Suppressor macrophage treated with lipopolysaccharide for 4 hours (primary cell): ENCODE measurements around the gene ANO6.
"Not testable (repeated sequence)": the region's sequence is repeated elsewhere in the genome, so short reads cannot be mapped to it uniquely, and the experiment has no call there.

Experiments used
- DNase-seq: peaks from one replicate; pipeline ENCODE4 v3.0.0-alpha.2; 2020

The ANO6 gene

GRCh38 chr12:45214071-45214470 is 1.8 kb upstream of the ANO6 start:
- no peak for DNase-seq

- DNase-seq = no peak
Measured at GRCh38 chr12:45214749-45215418, 1.0 kb upstream of the ANO6 start.

GRCh38 chr12:45216230-45216982 is 511 bp downstream of the ANO6 start:
- peak; percentile 66 for DNase-seq

- no peak for DNase-seq
Measured at GRCh38 chr12:45216983-45217485, 1.1 kb downstream of the ANO6 start.

- no peak for DNase-seq
Measured at GRCh38 chr12:45217846-45218245, 2.0 kb downstream of the ANO6 start.

GRCh38 chr12:45219621-45220020 is 3.7 kb downstream of the ANO6 start:
- DNase-seq = no peak

- no peak for DNase-seq
Measured at GRCh38 chr12:45220363-45220931, 4.6 kb downstream of the ANO6 start.

- no peak for DNase-seq
Measured at GRCh38 chr12:45220969-45221368, 5.1 kb downstream of the ANO6 start.

GRCh38 chr12:45223868-45224267 is 8.0 kb downstream of the ANO6 start:
- no peak for DNase-seq

GRCh38 chr12:45224311-45224710 is 8.4 kb downstream of the ANO6 start:
- DNase-seq = no peak

- no peak for DNase-seq
Measured at GRCh38 chr12:45226021-45226420, 10.1 kb downstream of the ANO6 start.

GRCh38 chr12:45227316-45228067 is 11.6 kb downstream of the ANO6 start:
- no peak for DNase-seq

- DNase-seq = no peak
Measured at GRCh38 chr12:45231515-45232145, 15.7 kb downstream of the ANO6 start.

GRCh38 chr12:45232146-45232755 is 16.4 kb downstream of the ANO6 start:
- DNase-seq = no peak

GRCh38 chr12:45232756-45233372 is 17.0 kb downstream of the ANO6 start:
- peak; percentile 81 for DNase-seq

GRCh38 chr12:45234139-45234865 is 18.4 kb downstream of the ANO6 start:
- peak; percentile 82 for DNase-seq

- peak; percentile 53 for DNase-seq
Measured at GRCh38 chr12:45235087-45236025, 19.5 kb downstream of the ANO6 start.

GRCh38 chr12:45236383-45236782 is 20.5 kb downstream of the ANO6 start:
- DNase-seq = not testable (repeated sequence)

- DNase-seq = no peak
Measured at GRCh38 chr12:45242180-45242579, 26.3 kb downstream of the ANO6 start.

- DNase-seq = peak; percentile 14
Measured at GRCh38 chr12:45243963-45244362, 28.1 kb downstream of the ANO6 start.
